Effector CD8-positive, alpha-beta T cell (primary cell): ENCODE results near the gene ADAMTS4.
"Not testable (repeated sequence)": the region's sequence is repeated elsewhere in the genome, so short reads cannot be mapped to it uniquely, and the experiment has no call there.

Source experiments
- DNase-seq: peaks from one replicate; lab custom pipeline; 2025; lab: John Stamatoyannopoulos, UW
- total RNA-seq, 4 experiments: gene quantifications; one replicate each; lab custom pipeline; 2026; lab: John Stamatoyannopoulos, UW

ADAMTS4 gene
- total RNA-seq = 0.58 to 2.6 (median 1.1) reads per million in 4 experiments

GRCh38 chr1:161198897-161199431 lies at the start of gene ADAMTS4:
TSS of gene ADAMTS4 (minus strand) at chr1:161199054. CDS start at chr1:161198627, 427 bp downstream.
- DNase-seq = no peak

- DNase-seq = no peak
Observed at GRCh38 chr1:161244888-161245287, 46.0 kb upstream of the ADAMTS4 start.

- no peak for DNase-seq
Observed at GRCh38 chr1:161242313-161242712, 43.5 kb upstream of the ADAMTS4 start.

GRCh38 chr1:161241682-161242081 lies 42.8 kb upstream of the ADAMTS4 start:
- no peak for DNase-seq

- no peak for DNase-seq
Observed at GRCh38 chr1:161238039-161238473, 39.2 kb upstream of the ADAMTS4 start, which contains the start of gene NR1I3. TSS of gene NR1I3 (minus strand) at chr1:161238203. CDS start at chr1:161236565, 1,638 bp downstream.

- DNase-seq = no peak
Observed at GRCh38 chr1:161235957-161236775, 37.3 kb upstream of the ADAMTS4 start.

GRCh38 chr1:161233102-161233501 lies 34.2 kb upstream of the ADAMTS4 start:
- no peak for DNase-seq

- DNase-seq = no peak
Observed at GRCh38 chr1:161230762-161231161, 31.9 kb upstream of the ADAMTS4 start.

GRCh38 chr1:161229896-161230295 lies 31.0 kb upstream of the ADAMTS4 start:
- DNase-seq = no peak

GRCh38 chr1:161228032-161228431 lies 29.2 kb upstream of the ADAMTS4 start:
- no peak for DNase-seq

- DNase-seq = peak; percentile 82
Observed at GRCh38 chr1:161227196-161227871, 28.5 kb upstream of the ADAMTS4 start.

GRCh38 chr1:161226759-161227158 lies 27.9 kb upstream of the ADAMTS4 start:
- DNase-seq = no peak

GRCh38 chr1:161226320-161226711 lies 27.5 kb upstream of the ADAMTS4 start:
- no peak for DNase-seq

GRCh38 chr1:161225534-161226319 lies 26.9 kb upstream of the ADAMTS4 start, which contains the start of gene TOMM40L:
TSS of gene TOMM40L (plus strand) at chr1:161226060. CDS start at chr1:161226490, 430 bp downstream.
- peak; percentile 82 for DNase-seq

GRCh38 chr1:161225178-161225533 lies 26.3 kb upstream of the ADAMTS4 start:
- no peak for DNase-seq

- DNase-seq = not testable (repeated sequence)
Observed at GRCh38 chr1:161224695-161225087, 25.8 kb upstream of the ADAMTS4 start.

GRCh38 chr1:161223805-161224694 lies 25.2 kb upstream of the ADAMTS4 start:
- no peak for DNase-seq

GRCh38 chr1:161222175-161223019 lies 23.5 kb upstream of the ADAMTS4 start:
- no peak for DNase-seq

GRCh38 chr1:161220002-161220401 lies 21.1 kb upstream of the ADAMTS4 start:
- DNase-seq = no peak
